Left ventricle myocardium superior (tissue), 1 donor: Measurements from ENCODE around the gene PHKA1. TPM values are rescaled to one million over a fixed set of nuclear protein-coding genes. Genes with fewer than 3 reads are reported as not detected.

Source experiments
- total RNA-seq: library from RNA; stranded (reverse); fragmentation: NEBNext Ultra II Directional; extraction: Animal tissue kit (Norgen Biotek cat#: 25700); gene quantifications from one replicate; pipeline ENCODE4 v1.2.1, GENCODE V29; 2021
- donor health status: DM: no; HTN: yes; CAD: no; lungs with severe emphysema.

Gene PHKA1
- total RNA-seq, 1 donor from 2014 or later: 17.3 TPM

Other genes with a start within 250 kb of the PHKA1 start
- 18.3 TPM for gene HDAC8, start 141.5 kb downstream of the PHKA1 start, total RNA-seq
- gene DMRTC1B, start 62.6 kb upstream of the PHKA1 start, total RNA-seq: not detected
- not detected for gene FAM236B, start 68.4 kb upstream of the PHKA1 start, total RNA-seq
- gene FAM236D, start 93.9 kb upstream of the PHKA1 start, total RNA-seq: not detected
- not detected for gene FAM236C, start 198.3 kb upstream of the PHKA1 start, total RNA-seq
- gene FAM236A, start 223.9 kb upstream of the PHKA1 start, total RNA-seq: not detected
- not detected for gene DMRTC1, start 229.5 kb upstream of the PHKA1 start, total RNA-seq